GM19099 (cell line): ENCODE data around the gene CLIC5.

ENCODE experiments used
- POLR2A ChIP-seq: IDR thresholded peaks from 3 replicates; pipeline ENCODE4 v1.6.1; 2011; ENCODE audit warnings: low read depth; ENCODE audit not compliant: insufficient read length; ENCODE audit errors: extremely low read depth

CLIC5 gene

DNA sequence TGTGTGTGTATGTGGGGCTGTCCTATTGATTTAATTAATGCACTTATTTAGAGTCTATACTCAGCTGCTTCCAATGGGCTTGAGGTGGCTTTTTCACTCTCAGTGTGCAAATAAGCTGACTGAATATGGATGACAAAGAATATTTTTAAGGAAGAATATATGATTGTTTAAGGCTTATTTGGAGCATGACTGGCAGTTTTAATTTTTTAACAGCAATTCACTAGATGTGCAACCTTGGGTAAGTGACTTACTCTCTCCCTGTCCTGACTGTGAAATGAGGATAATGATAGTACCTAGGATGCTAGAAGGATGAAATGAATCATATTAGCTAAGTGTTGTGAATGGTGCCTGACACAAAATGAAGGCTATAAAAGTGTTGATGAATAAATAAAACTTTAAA, 67.9 kb downstream of the CLIC5 start:
- TF ChIP-seq POLR2A = no peak

DNA sequence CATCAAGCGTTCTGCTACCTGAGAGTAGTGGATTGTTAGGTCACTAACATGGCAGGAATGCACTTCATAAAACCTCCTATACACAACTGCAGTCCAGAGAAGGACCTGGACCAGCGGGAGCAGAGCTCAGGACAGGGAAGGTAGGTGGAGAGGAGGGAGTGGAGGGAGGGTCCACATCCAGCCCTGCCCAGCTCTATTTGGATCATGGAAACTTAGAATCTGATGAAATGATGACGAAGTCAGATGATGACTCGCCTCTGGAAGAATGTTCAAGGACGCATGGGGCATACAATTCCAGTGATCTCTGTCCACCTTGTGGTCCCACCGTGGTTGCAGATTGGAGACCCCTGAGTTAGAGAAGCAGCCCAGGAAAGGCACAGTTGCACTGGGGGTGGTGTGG, 68.8 kb downstream of the CLIC5 start:
- TF ChIP-seq POLR2A = no peak

DNA sequence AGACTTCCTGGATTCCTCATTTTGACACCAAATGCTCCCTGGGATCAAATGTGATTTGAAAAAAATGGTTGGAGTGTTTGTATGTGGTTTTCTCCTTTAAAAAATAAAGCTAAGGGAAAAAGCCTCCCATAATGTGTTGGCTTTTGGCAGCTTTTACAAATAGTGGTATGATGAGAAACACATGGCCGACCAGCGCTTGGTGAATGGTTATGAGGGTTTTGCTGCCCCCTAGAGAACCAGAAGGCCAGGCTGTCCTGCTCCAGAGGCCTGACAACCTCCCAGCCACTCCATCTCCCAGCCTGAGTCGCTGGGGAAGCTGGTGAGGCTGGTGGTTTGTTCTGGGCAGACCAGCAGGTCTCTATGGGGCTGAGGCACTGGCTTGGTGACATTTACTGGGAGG, 69.3 kb downstream of the CLIC5 start:
- no peak for TF ChIP-seq POLR2A

DNA sequence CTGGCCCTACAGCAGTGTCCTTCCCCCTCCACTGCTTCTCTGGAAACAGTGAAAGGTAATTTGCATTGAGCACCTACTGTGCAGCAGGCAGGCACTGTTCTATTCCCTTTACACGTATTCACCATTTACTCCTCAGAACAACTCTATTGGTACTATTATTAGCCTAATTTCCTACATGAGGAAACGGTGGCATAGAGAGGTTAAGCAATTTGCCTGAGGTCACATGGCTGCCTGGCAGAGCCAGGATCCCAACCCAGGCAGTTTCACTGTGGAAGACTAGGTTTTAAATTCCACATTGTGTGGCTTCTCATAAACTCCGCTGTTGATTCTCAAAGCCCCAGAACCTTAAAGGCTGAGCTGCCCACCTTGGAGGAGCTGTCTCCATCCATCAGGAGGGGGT, 72.7 kb downstream of the CLIC5 start:
- TF ChIP-seq POLR2A = no peak

DNA sequence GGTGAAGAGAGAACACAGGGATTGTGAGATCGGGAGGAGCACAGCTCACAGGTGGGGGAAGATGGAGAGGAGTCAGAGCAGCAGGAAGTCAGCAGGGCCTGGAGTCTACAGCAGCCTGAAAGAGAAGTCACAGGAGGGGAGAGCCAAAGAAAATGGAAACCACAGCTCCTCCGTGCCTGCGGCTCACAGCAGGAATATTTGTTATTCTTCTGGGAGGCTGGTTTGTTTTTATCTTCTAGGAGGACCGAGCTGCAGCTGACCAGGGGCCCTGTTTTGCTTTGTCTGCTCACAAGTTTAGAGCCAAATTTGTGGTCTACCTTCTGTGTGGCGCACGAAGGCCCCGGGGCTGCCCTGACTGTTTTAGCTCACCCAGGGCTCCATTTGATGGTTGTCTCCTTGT, 81.8 kb downstream of the CLIC5 start:
- no peak for TF ChIP-seq POLR2A

DNA sequence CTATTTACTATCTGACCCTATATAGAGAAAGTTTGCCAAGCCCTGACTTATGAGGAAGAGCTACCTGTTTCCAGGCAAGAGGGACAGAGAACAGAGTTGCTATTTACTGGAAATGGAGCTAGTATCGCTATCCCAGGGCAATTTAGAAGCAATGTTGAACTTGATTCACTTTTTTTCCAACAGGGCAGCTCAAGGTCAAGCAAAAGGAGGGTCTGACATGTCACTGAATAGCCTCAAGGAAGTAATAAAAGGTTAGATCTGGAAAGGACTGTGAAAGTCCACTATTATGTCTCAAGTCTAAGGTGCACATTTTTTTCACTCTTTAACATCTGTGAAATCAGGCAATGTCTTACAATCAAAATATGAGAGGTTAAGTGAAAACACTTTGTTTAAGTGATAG, 84.4 kb downstream of the CLIC5 start:
- TF ChIP-seq POLR2A = no peak

DNA sequence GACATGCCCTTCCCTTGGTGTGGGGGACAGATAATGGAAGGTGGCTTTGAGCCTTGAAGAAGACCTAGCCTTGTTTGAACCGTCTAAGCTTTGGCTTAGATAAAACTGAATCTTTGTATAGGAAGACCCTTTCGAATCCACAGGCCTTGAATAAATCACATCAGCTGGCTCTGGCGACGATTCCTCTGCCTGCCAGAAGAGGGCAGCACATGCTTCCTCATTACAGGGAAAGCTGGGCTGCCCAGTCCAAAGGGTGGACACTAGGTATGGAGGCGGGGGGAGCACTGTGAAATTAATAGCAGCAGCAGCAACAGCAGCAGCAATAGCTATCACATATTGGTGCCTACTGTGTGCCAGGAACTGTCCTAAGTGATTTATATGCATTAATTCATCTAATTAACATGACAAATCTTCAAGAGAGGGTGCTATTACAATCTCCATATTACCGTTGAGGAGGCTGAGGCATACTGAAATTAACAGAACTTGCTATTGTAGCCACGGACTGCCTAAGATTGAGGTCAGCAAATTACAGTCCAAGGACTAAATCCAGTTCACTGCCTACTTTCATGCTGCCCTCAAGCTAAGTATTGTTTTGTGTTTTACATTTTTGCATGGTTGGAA, 85.1 kb downstream of the CLIC5 start:
- TF ChIP-seq POLR2A = no peak

DNA sequence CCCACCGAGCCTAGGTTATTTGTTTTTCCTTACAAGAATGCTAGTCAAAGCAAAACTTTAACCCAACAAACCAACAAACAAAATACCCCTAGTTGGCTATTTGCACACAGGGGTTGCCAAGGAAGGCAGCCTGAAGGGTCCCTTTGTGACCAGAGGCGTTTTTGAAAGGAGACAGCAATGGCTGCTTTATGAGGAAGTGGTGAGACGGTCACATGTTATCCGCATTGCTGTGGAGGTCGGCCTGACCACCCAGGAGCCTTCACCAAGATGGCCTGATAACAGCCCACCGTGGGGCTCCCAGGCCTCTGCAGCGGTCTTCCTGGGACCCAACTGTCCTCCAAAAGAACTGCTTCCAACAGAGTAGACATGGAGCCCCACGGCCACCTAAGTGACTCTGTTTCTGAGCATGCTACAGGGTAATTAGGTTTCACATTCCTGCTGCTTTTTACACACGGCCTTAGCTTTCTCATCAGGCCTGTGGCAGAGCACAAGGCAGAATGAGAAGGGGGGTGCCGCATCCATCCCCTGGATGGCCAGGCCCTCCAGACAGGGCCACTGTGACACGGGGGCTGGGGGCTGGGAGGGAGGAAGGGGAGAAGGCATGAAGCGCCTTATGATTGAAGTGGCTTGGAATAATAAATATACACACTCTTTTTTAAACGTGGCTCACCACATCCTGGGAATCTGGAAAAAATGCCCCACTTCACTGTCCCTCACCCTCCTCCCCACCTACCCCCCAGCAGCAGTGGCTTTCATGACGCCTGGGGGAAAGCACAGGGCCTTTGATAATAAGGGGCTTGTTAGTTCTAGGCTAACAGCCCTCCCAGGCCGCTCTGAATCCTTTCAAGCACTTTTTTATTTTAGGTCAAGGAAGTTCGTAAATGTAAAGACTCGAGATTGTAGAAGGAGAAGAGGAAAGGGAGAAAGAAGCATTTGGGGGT, 86.0 kb downstream of the CLIC5 start:
- TF ChIP-seq POLR2A = no peak

DNA sequence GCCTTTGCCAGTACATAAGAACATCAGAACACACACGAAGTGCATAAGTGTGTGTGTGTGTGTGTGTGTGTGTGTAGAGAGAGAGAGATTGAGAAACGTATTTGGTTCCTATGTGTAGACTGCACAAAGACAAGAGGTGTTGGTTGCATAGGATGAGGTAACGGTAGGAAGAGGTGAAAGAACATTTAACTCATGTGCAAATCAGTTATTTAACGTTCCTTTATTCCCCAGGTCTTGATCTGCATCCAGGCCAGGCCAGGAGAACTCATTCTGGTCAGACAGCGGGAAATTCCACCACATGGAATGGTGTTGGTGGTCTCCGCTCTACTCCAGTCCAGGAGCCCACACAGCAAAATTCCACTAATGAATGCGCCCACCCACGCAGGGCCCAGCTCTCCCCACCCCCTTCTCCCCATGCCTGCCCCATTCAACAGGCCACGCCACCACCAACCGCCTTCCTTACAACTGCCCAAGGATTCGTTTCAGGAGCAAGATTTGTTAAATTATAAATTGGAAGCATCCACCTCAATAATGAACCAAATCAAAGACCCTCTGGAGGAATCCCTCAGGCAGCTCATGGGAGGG, 86.8 kb downstream of the CLIC5 start:
- TF ChIP-seq POLR2A = no peak

DNA sequence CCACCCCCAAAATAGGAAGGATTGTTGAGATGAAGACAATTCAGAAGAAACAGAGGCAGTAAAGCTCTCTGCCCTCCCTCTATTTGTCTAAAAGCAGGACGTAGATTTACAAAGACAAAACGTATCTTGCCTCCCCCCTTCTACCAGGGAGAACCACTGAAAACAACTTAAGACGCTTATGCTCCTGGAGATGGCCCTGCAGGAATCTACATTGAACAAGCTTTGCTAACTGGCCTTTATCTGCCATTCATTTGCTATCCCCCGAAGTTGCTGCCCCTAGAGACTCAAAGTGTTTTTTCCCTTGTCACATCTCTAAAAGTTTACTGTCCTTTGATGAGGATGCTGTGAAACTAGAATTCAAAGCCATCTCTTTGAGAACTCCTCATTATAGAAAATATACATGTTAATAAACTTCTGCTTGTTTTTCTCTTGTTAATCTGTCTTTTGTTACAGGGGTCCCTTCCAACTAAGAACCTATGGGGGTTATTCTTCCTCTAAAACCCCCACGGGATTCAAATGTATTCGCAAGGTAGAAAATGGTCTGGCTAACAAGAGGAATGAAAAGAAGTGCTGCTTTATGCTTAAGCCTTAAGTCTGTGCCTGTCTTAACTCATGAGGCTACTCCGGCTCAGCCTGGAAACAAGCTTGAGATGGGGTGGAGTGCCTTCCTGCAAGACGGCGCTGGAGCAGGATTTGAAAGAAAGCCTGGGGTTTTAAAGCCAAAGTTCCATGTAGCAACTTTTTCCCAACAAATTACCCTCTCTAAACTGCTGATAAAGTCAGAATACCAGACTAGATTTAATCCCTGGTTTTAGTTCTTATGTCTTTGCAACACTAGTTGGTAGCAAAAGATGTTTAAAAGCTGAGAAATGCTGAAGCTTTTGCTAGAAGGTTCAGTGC, 88.0 kb downstream of the CLIC5 start:
- TF ChIP-seq POLR2A = no peak

DNA sequence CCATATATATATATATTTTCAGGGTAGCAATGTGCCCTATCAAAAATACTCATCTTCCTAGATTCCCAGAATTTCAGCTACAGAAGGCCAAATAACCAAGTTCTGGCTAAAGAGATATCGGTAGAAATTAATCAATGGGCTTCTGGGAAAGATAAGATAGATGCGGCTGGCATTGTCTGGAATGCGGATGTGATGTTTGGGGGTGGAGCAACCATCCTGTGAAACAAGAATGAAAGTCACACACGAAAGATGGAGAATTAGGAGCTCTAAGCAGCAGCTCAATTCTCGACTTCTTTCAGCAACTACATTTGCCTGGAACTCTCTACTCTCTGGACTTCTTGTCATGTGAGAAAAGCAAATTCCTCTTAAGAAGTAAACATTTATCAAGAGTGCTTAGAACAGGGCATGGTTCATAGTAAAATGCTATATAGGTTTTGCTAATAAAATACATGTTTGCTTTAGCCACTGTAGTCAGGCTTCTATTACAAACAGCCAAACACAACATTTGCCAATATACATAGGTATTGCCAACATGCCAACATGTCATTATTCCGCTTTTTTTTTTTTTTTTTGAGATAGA, 90.8 kb downstream of the CLIC5 start:
- TF ChIP-seq POLR2A = no peak

DNA sequence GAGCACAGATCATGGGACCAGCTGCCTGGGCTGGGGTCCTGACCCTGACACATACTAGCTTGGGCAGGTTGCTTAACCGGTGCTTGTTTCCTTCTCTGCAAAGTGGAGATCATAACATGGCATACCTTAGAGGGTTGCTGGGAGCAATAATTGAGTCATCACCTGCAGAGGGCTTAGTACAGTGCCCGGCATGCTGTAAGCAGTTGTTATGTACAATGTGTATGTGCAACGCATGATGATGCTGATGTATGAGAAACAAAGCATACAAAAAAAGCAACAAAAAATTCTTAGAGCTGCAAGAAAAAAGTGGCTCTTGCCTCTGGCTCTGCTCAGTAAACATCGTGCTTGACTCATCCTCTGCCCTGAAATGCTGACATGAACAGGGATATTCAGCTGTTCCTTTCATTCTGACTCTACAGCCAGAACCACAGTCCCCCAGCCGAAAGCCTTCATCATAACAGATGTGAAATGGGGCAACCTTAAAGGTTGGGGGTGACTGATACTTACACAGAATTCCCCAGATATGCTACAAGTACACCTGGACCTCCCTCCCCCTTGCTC, 91.7 kb downstream of the CLIC5 start:
- no peak for TF ChIP-seq POLR2A

DNA sequence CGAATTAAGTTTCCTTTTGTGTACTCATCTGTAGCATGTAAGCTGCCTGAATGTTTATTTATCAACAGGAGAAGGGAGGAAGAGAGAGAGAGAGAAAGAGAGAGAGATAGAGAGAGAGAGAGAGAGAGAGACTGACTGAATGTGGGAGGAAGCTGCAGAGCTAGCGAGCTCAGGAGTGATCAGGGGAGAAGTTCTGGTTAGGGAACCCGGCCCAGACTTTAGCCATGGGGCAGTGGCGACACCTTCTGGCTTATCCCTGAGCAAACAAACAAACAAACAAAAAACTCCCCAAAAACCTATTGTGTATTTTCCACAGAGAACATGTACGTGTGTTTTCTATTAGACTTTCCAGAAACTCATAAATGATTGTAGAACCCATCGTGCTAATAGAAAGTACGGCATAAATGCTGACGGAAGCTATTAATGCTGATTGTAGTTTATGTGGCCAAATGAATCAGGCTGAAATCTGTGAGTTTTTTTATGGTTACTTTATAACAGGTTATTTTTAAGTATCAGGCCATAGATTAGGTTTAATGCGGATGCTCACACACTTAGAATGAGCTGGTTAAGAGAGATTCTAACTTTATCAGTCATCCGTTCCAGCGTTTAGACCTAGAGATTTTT, 92.8 kb downstream of the CLIC5 start:
- TF ChIP-seq POLR2A = no peak
